NCI-H748 treated with DMSO at 0.1 percent for 48 hours (cell line): ENCODE data around the gene HAPSTR1.
"Not testable (repeated sequence)": the region's sequence is repeated elsewhere in the genome, so short reads cannot be mapped to it uniquely, and the experiment has no call there.

Experiments
- DNase-seq: peaks from one replicate; lab custom pipeline; 2025; lab: John Stamatoyannopoulos, UW

HAPSTR1 gene, protein sequence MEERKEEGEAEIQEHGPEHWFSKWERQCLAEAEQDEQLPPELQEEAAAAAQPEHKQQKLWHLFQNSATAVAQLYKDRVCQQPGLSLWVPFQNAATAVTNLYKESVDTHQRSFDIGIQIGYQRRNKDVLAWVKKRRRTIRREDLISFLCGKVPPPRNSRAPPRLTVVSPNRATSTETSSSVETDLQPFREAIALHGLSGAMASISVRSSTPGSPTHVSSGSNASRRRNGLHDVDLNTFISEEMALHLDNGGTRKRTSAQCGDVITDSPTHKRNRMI

DNA sequence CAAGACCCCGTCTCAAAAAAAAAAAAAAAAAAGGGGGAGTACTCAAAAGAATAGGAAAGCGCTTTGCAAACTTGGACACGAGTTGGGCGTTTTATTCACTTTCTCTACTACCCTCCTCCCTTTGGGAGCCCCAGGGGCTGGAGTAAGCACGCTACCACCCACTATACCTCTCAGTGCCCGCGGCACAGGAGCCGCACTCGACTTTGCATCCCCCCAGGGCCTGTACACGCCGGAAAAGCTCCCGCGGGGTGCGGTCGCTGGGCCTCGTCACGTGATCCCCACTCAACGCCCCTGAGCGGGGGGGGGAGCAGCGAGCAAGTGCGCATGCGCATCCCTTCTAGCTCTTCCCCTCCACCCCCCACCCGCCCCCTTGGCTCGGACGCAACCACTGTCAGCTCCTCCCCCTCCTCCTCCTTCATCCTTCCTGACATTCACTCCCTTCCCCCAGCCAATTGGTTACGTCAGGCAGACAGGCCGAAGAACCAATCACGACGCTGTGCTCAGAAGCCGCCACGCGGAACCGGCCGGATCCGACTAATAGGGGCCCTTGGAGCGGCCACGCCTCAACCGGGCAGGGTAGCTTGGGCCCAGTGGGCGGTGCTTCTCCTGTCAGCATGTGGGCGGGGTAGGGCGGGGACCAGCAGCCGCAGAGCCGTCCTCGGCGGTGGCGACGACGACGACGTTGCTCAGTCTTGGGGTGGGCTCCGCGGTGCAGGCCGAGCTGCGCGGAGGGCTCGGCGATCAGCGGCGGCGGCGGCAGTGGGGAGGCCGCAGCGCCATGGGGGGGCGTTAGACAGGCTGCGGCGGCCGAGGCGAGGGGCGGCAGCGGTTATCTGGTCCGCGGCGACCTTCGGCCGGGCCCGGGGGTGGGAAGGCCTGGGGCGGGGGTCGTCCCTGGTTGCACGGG, at the start of gene HAPSTR1:
Gene HAPSTR1 (plus strand): TSS at position 685 of the 907 bp plus-strand sequence. CDS start 401 bp downstream, outside the sequence.
- peak; percentile 95 for DNase-seq

DNA sequence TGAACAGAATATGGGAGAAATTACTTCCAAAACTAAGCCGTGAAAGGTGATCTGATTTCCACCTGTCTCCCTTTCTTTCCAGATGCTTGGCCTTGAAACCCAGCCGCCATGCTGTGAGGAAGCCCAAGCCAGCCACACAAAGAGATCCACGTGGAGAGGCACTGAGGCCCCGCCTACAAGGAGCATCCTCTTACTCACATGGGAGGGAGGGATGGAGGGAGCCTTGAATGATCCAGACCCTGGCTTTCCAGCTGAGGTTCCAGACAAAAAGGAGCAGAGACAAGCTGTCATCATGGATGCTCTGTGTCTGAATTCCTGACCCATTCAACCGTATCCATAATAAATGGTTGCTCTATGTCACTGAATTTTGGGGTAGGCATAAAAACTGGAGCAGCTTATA, 48.9 kb upstream of the HAPSTR1 start:
- no peak for DNase-seq

DNA sequence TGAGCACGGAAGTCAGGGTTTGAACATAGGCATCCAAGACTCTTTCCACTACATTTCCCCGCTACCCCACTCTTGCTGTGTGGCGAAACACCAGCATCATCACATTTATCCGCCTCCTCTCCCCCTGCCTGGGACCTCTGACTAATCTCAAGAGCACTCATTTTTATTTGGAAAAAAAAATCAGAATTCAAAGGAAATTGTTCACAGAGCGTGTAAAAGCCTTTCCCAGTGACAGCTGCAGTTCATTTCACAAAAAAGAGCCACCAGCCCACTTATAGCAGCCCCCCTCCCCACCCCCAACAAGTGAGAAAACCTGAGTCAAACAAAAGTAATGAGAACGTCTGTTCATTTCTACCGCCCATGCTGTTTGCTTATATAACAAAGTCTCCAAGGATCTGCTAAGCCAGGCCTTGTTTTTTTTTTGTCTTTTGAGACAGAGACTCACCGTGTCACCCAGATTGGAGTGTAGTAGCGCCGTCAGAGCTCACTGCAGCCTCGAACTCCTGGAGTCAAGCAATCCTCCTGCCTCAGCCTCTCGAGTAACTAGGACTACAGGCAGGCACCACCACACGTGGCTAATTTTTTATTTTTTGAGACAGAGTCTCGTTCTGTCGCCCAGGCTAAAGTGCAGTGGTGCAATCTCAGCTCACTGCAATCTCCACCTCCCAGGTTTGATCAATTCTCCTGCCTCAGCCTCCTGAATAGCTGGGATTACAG, 48.3 kb upstream of the HAPSTR1 start:
- no peak for DNase-seq

DNA sequence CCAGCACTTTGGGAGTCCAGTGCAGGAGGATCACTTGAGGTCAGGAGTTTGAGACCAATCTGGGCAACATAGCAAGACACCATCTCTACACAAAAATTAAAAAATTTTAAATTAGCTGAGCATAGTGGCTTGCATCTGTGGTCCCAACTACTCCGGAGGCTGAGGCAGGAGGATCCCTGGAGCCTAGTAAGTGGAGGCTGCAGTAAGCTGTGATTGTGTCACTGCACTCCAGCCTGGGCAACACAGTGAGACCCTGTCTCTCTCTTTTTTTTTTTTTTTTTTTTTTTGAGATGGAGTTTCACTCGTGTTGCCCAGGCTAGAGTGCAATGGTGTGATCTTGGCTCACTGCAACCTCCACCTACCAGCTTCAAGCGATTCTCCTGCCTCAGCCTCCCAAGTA, 45.9 kb upstream of the HAPSTR1 start:
- DNase-seq, result not testable (repeated sequence)

DNA sequence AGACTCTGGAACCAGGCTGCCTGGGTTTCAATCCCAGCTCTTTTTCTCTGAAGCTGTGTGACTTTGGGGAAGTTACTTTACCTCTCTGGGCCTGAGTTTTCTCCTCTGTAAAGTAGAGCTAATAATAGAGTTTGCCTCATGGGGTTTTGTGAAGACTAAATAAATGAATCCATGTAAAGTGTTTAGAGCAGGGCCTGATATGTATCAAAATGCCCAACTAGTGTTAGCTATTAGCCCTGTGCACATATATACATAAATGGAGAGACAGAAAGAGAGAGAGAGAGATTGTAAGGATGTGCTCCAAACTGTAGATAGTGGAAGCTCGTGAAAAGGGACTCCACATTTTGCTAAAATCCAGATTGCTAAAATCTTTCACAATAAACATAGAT, 44.8 kb upstream of the HAPSTR1 start:
- no peak for DNase-seq

DNA sequence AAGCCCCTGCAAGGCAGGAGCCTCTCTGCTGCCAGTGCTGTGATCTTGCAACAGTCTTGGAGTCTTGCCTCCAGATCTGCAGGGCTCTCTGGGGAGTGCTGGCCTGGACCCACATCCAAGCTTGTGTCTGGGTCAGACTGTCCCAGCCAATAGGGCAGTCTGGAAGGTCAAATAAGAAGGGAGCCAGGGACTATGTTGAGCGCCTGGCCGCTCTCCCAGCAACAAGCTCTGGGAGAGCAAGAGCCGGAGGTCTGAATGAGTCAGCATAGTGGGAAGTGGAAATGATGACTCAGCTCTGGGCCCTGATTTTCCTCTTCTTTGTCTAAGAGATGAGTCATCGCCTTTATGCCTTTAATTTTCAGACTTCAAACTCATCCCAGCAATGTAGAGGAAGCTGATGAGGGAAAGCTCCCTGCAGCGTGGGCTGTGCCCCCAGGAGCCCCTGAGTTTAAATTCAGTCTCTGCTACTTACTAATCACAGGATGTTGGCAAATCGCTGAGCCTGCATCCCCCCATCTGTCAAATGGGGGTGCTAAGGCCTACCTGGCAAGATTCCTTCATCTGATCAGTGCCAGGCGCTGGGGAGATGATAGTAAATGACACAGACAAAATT, 43.6 kb upstream of the HAPSTR1 start:
- no peak for DNase-seq

DNA sequence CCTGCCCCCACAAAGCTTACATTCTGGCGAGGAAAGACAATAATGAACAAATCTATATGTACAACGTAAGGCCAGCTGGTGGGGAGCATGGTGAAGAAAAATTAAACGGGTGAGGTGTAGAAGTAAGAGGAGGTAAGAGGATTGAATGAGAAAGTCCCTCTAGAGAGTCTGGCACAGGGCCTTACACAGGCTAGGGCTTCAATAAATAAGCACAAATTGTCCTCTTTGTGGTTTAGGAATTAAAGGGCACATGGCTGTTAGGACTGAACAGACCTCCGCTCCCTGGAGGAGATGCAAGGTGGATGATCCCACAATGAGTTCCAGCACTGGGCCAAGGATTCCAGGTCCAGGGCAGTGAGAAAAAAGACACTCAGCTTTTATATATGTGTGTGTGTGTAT, 43.1 kb upstream of the HAPSTR1 start:
- DNase-seq, result no peak

DNA sequence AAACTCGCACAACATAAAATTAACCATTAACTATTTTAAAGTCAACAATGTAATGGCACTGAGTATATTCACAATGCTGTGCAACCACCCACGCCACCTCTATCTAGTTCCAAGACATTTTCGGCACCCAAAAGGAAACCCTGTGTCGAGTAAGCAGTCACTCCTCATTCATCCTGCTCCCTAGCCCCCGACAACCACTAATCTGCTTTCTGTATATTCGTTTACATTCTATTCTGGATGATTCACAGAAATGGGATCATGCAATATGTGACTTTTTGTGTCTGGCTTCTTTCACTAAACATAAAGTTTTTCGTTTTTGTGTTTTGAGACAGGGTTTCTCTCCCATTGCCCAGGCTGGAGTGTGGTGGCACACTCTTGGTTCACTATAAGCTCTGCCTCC, 42.2 kb upstream of the HAPSTR1 start:
- no peak for DNase-seq

DNA sequence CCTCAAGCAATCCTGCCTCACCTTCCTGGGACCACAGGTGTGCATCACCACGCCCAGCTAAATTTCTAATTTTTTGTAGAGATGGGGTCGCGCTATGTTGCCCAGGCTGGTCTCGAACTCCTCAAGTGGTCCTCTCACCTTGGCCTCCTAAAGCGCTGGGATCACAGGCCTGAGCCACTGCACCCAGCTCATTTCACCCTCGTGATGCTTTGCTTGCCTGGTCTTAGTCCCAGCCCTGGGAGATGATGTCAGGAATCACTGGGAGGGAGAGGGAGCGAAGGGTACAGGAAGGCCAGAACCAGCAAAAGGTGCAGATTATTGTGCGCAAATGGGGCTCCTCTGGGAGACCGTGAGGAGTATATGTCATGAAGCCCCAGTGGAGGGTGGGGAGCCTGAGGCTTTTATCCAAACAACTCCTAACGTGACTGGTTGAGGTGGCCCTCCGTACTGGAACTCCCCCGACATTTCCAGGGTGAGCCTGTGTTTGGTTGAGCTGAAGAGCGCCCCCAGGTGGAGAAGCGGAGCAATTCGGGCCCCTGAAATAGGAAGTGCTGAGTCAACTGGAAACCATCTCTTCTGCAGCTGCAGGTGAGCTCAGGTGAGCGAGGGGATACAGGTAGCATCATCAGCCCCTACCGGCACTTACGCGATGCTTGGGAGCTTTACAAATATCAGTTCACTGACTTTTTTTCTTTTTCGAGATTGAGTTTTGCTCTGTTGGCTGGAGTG, 41.2 kb upstream of the HAPSTR1 start:
- DNase-seq, result no peak

DNA sequence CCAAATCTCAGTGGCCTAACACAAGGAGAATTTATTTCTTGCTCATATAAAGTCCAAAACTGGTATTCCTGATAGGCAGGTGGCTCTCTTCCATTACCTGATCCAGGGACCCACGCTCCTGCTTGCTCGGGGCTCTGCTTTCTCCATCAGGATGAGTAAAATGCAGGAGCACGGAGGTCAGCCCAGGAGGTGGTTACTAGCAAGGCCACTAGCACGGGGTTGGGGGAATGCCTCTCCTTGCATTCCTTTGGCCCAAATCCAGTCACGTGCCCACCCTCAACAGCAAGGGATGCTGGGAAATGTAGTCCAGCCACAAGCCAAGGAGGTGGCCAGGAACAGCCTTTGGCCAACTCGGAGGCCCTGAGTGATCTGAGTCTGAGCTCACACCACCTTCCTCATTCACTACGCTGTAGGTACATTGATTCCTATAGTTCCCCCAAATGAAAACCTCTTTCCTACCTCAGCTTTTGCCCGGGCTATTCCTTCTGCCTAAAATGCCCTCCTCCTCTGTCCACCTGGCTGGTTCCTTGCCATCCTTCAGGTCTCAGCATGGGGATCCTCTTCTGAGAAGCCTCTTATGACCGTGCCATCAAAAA, 38.3 kb upstream of the HAPSTR1 start:
- no peak for DNase-seq

DNA sequence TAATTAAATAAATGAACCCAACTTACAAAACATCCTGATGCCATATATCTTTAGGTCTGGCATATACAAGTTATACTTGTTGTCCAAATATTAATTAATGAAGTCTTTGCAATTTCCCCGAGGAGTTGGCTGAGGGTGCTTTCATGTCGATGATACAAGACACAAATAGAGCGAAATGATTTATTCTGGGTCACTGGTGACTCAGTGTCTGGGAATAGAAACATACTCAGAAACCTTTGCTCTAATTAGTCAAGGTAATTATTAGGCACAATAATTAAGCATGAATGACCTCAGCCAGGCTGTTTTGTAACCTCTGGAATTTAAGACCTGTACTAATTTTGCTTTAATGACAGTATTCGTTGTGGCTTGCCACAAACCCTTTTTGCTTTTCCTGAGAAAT, 37.0 kb upstream of the HAPSTR1 start:
- no peak for DNase-seq

DNA sequence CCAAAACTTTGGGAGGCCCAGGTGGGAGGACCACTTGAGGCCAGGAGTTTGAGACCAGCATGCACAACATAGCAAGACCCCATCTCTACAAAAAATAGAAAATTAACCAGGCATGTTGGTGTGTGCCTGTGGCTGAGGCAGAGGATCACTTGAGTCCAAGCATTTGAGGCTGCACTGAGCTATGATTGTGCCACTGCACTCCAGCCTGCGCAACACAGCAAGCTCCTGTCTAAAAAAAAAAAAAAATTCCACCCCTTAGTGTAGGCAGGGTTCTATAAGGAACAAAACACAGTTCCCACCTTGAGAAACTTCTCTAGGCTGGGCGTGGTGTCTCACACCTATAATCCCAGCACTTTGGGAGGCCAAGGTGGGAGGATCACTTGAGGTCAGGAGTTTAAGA, 36.3 kb upstream of the HAPSTR1 start:
- no peak for DNase-seq

DNA sequence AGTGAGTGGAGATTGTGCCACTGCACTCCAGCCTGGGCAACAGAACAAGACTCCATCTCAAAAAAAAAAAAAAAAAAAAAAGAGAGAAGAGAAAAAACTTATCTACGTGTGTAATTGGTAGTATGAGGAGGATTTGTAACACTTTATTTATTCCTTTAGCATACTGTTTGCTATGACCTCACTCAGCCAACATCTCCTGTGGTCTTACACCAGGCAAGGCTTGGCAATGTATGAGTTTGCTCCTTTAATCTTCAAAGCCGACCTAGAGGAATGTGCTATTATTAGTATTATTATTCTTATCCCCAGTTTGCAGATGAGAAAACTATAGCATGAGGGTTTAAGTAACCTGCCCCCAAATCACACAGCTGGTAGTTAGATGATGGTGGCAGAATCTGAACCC, 35.8 kb upstream of the HAPSTR1 start:
- no peak for DNase-seq

DNA sequence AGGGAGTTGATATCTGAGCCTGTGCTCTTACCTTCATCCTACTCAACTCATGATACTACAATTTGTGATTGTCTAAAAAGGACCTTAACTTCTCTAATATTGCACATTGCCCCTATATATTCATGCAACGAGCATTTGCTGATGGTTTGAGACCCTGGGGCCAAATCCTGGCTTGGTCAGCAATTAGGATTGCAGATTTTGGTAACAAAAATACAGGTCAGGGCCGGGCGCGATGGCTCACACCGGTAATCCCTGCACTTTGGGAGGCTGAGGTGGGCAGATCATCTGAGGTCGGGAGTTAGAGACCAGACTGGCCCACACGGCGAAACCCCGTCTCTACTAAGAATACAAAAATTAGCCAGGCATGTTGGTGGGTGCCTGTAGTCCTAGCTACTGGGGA, 35.4 kb upstream of the HAPSTR1 start:
- no peak for DNase-seq

DNA sequence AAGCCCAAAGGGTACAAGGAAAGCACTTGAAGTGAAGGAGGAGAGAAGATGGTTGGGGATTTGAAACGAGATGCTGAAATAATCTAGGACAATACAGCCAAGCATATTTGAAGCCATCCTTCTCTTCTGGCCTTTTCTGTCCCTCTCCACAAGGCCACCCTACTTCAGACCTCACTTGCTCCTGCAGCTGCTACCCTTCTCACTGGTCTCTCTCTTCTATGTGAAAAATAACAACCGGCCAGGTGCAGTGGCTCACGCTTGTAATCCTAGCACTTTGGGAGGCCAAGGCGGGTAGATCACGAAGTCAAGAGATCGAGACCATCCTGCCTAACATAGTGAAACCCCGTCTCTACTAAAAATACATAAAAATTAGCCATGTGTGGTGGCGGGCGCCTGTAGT, 33.2 kb upstream of the HAPSTR1 start:
- DNase-seq, result no peak

DNA sequence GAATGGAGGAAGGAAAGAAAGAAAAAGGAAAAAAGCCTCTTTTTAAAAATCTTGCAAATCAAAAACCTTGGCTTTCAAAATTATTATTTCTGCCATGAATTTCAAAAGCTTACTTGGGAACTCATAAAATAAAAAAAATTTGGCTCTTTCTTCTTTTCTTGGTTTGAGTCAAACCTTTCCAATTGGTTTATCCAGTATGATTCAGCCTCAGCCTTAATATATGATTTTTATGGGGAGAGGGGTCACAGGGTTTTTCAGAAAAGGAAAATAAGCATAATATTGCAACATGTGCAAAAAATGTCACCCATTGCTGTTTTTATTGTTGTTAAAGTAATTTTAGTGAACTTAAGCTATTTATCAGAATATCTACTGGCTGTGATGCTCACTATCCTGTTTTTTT, 31.2 kb upstream of the HAPSTR1 start:
- no peak for DNase-seq

DNA sequence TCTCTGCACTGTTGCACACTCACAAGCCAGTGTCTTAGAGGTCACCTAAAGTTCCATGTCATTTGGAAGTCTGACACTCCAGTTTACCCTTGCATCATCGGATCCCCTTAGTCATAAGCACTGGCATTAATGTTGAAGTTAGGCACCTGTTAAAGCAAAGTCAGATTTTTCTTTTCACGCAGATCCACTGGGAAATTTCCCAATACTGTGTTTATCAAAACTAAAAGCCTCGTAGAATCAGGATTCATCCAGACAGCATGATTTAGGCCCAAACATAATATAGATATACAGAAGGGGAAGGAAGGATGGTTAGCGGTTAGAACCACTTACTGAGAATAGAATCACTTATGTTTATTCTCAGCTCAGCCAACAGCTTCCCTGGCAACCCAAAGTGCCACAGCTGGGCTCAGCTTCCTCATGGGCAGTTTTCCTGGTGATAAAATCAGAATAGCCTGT, 30.1 kb upstream of the HAPSTR1 start:
- DNase-seq, result no peak

DNA sequence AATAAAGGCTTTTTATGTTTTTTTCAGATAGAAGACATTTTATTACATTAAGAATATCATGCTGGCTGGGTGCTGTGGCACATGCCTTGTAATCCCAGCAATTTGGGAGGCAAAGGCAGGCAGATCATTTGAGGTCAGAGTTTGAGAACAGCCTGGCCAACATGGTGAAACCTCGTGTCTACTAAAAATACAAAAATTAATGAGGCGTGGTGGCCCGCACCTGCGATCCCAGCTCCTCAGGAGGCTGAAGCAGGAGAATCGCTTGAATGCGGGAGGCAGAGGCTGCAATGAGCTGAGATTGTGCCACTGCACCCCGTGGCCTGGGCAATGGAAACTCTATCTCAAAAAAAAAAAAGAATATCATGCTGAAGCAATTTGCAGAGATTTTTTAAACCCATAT, 29.1 kb upstream of the HAPSTR1 start:
- DNase-seq, result no peak

DNA sequence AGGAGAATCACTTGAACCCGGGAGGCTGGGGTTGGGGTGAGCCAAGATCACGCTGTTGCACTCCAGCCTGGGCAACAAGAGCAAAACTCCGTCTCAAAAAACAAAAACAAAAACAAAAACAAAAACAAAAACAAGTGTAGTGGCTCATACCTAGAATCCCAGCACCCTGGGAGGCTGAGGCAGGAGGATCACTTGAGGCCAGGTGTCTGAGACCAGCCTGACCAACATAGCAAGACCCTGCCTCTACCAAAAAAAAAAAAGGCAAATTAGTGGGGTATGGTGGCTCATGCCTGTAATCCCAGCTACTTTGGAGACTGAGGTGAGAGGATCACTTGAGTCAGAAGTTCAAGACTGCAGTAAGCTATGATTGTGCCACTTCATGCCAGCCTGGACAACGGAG, 26.4 kb upstream of the HAPSTR1 start:
- no peak for DNase-seq

DNA sequence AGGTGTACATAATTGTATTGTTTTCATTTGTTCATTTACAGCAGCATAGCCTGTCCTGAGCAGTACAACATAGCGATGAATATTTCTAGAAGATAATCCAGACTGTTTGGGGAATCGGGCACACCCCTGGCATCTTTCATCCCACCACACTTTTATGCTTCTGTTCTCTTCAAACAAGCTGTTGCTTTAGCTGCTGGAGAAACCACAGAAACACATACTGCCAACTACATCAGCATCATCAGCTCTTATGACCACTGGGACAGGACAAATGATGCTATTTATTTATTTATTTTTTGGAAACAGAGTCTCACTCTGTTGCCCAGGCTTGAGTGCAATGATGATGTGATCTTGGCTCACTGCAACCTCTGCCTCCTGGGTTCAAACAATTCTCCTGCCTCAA, 22.6 kb upstream of the HAPSTR1 start:
- DNase-seq, result no peak

DNA sequence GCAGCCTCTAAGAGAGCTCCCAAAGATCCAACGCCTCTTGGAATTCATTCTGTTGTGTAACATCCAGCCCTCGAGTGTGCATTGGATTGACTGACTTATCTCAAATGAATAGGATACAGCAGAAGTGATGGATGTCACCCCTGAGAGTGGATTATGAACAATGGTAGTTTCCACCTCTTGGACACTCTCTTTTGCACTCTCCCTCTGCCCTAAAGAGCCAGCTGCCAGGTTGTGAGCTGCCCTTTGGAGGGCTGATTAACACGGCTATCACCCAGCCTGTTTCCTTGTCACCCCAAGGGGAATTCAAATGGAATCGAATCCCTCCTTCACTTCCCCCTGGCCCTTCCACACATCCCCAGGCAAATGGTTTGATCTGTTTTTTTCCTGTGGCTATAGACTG, 21.2 kb upstream of the HAPSTR1 start:
- DNase-seq, result no peak
